Muscle layer of duodenum (tissue), 2 donors: Measurements from ENCODE around the gene RPUSD3.
A peak's percentile ranks its signal among the peaks of the same experiment; 100 is the strongest.
"Not testable (repeated sequence)": the region's sequence is repeated elsewhere in the genome, so short reads cannot be mapped to it uniquely, and the experiment has no call there.

Source experiments
- H3K27ac ChIP-seq: one replicate; pipeline ENCODE4 v1.7.0; 2013; ENCODE audit warnings: mild to moderate bottlenecking, low read length
- H3K27me3 ChIP-seq: one replicate; pipeline ENCODE4 v1.7.0; 2013; ENCODE audit warnings: low read depth, mild to moderate bottlenecking, control low read depth, low read length
- H3K36me3 ChIP-seq, 2 donors: one replicate each; pipeline ENCODE4 v1.7.0; 2013; ENCODE audit warnings: low read length in 2 of 2, control low read depth in 1 of 2, mild to moderate bottlenecking in 1 of 2; ENCODE audit not compliant: insufficient read depth in 2 of 2, control insufficient read depth in 1 of 2
- H3K4me1 ChIP-seq, 2 donors: one replicate each; pipeline ENCODE4 v1.7.0; 2013; ENCODE audit warnings: low read length in 2 of 2, mild to moderate bottlenecking in 2 of 2, control low read depth in 1 of 2, moderate library complexity in 1 of 2; ENCODE audit not compliant: insufficient read depth in 2 of 2, control insufficient read depth in 1 of 2
- H3K4me3 ChIP-seq, 2 donors: one replicate each; pipeline ENCODE4 v1.7.0; 2013; ENCODE audit warnings: low read length in 2 of 2, low read depth in 1 of 2, mild to moderate bottlenecking in 1 of 2
- H3K9me3 ChIP-seq, 2 donors: one replicate each; pipeline ENCODE4 v1.7.0; 2013; ENCODE audit warnings: low read length in 2 of 2, control low read depth in 1 of 2, mild to moderate bottlenecking in 1 of 2; ENCODE audit not compliant: control insufficient read depth in 1 of 2
- donor health status: healthy.

Gene RPUSD3

DNA sequence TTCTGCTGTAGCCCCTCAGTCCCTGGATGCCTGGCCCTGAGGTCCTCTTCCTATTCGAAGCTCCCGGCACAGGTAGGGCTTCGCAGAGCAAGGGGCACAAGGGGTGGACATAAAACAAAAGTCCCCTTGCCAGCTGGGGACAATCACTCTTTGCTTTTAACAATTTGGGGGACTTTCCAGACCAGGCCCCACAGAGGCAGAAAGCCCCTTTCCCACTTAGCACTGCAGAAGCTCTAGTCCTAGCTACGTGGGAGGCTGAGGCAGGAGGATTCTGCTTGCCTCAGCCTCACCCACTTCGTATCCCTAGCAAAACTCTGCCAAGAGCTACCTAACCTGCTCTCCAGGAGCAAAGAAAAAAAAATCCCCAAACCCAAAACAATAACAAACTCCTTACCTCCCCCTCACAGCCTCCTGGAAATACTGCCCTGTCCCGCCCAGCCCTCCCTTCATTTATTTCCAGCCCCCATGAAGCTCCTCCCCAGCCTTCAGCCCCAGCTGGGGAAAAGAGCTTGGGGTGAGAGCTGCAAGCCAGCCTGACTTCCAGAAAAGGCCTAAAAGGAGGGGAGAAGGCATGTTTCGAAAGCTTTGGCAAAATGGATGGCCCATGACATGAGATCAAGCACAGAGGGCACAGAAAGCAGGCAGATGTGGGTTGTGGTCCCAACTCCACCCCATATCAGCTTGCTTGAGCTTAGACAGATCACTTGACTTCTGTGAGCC is 36.2 kb upstream of the RPUSD3 start, which contains the start of gene CIDEC:
Gene CIDEC, minus strand, starts transcription at position 424 of the 720 bp plus-strand sequence. CDS start 1,767 bp downstream, outside the sequence.
- Histone ChIP-seq H3K27ac (no peak within 1 kb of the TSS), H3K36me3 (no peaks in the 10 kb centered on the region), H3K4me3 (no peak within 1 kb of the TSS), H3K4me1 (no peaks in the 10 kb centered on the region), H3K9me3 (no peaks in the 10 kb centered on the region), H3K27me3 (no peaks in the 10 kb centered on the region)

DNA sequence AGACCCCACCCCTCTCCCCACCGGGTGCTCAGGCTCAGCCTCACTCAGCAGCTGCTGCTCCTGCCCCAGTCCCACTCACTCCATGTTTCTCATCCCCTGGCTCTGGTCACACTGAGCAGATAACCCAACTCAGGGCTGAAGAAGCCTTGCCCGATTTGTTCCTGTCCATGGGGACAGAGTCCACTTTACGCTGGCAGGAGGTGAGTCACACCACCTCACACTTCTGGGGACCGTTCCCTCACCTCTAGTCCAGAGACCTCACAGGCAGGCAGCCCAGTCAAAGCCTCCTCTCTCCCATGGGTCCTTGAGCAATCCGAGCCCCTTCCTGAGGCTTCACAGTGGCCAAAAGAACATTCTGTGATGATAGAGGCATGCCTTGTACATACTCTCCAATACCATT is 34.9 kb upstream of the RPUSD3 start:
- H3K4me1 ChIP-seq, result no peaks in the 10 kb centered on the region
- H3K36me3 ChIP-seq, result no peaks in the 10 kb centered on the region
- no peak overlapping the region for H3K27ac ChIP-seq
- no peak overlapping the region for H3K4me3 ChIP-seq
- no peaks in the 10 kb centered on the region for H3K27me3 ChIP-seq
- no peaks in the 10 kb centered on the region for H3K9me3 ChIP-seq

DNA sequence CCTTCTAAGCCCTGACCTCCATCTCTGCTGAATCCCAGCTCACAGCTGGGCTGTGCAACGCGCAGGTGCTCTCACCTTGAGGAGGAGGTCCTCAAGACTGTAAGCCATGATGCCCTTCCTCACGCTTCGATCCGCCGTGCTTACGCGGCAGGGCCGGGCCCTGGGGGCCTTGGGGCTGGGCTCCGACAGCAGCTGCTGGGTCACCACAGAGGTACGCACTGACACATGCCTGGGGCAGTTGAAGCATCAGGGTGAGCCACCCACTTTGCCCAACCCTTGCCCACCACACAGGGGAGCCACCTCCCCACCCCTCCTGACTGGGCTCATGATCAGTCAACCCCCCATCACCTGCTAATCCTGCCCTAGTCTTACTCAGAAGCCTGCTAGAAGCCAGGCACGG is 33.2 kb upstream of the RPUSD3 start:
- Histone ChIP-seq H3K36me3 (no peaks in the 10 kb centered on the region), H3K27ac (no peak overlapping the region), H3K9me3 (no peaks in the 10 kb centered on the region), H3K4me3 (no peak overlapping the region), H3K4me1 (no peaks in the 10 kb centered on the region), H3K27me3 (no peaks in the 10 kb centered on the region)

DNA sequence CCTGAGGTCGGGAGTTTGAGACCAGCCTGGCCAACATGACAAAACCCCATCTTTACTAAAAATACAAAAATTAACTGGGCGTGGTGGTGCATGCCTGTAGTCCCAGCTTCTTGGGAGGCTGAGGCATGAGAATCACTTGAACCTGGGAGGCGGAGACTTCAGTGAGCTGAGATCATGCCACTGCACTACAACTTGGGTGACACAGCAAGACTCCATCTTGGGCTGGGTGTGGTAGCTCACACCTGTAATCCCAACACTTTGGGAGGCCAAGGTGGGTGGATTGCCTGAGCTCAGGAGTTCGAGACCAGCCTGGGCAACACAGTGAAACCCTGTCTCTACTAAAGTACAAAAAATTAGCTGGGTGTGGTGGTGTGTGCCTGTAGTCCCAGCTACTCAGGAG is 32.4 kb upstream of the RPUSD3 start:
- H3K27me3 ChIP-seq, H3K9me3 ChIP-seq, H3K27ac ChIP-seq, H3K36me3 ChIP-seq, H3K4me1 ChIP-seq, H3K4me3 ChIP-seq: not testable (repeated sequence)

DNA sequence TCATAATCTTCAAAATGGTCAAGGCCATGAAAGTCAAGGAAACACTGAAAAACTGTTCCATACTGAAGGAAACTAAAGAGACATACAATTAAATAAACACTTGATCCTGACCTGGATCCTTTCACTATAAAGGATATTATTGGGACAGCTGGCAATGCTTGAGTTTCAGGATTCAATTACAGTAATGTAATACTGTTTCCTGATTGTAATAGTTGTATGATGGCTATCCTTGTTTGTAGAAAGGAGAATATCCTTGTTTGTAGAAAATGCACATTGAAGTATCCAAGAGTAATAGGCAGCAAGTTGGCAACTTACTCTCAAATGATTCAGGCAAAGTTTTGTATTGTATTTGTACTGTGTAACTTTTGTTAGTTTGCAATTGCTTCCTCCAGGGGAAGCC is 31.6 kb upstream of the RPUSD3 start:
- Histone ChIP-seq H3K36me3 (no peaks in the 10 kb centered on the region), H3K27me3 (no peaks in the 10 kb centered on the region), H3K27ac (no peak overlapping the region), H3K4me1 (no peaks in the 10 kb centered on the region), H3K4me3 (no peak overlapping the region), H3K9me3 (no peaks in the 10 kb centered on the region)

DNA sequence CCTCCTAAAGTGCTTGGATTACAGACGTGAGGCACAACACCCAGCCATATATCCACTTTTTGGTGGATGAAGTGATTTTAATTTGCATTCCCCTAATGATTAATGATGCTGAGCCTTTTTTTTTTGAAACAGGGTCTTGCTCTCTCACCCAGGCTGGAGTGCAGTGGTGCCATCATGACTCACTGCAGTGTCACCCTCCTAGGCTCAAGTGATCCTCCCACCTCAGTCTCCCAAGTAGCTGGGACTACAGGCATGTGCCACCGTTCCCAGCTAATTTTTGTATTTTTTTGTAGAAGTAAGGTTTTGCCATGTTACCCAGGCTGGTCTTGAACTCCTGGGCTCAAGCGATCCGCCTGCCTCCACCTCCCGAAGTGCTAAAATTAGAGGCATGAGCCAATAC is 28.3 kb upstream of the RPUSD3 start:
- not testable (repeated sequence) for H3K36me3 ChIP-seq, H3K4me3 ChIP-seq, H3K27me3 ChIP-seq, H3K4me1 ChIP-seq, H3K27ac ChIP-seq, H3K9me3 ChIP-seq

DNA sequence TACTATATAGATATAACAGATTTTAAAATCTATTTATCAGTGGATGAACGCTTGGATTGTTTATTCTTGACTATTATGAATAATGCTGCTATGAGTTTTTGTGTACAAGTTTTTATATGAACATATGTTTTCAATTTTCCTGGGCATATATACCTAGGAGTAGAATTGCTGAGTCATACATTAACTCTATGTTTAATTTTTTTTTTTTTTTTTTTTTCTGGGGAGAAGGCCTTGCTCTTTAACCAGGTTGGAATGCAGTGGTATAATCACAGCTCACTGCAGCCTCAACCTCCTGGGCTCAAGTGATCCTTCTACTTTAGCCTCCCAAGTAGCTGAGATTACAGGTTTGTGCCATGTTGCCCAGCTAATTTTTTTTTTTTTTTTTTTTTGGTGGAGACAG is 27.2 kb upstream of the RPUSD3 start:
- Histone ChIP-seq H3K4me3 (no peak overlapping the region), H3K27me3 (no peaks in the 10 kb centered on the region), H3K36me3 (no peaks in the 10 kb centered on the region), H3K4me1 (peaks cover 0 to 3% of the 10 kb centered on the region in 2 donors), H3K27ac (no peak overlapping the region), H3K9me3 (no peaks in the 10 kb centered on the region)

DNA sequence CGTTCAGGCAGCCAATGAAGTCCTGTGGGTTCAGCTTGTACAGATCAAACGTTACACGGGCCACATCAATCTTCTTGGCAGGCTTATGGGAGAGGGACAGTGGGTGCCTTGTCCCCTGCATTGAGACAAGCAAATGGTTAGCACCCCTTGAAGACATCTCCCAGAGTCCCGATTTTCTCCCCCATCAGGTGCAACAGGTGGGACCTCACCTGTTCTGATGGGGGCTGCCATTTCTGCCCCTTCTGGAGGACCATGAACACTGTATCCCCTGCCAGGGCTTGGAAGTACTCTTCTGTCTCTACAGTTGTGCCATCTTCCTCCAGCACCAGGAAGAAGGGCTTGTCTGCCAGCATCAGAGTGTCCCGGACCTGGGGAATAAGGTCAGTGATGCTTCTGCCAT is 26.1 kb upstream of the RPUSD3 start:
- no peaks in the 10 kb centered on the region for H3K27me3 ChIP-seq
- H3K4me3 ChIP-seq, result no peak overlapping the region
- H3K4me1 ChIP-seq, result peaks cover 0 to 7% of the 10 kb centered on the region in 2 donors
- no peak overlapping the region for H3K27ac ChIP-seq
- no peaks in the 10 kb centered on the region for H3K36me3 ChIP-seq
- no peaks in the 10 kb centered on the region for H3K9me3 ChIP-seq

DNA sequence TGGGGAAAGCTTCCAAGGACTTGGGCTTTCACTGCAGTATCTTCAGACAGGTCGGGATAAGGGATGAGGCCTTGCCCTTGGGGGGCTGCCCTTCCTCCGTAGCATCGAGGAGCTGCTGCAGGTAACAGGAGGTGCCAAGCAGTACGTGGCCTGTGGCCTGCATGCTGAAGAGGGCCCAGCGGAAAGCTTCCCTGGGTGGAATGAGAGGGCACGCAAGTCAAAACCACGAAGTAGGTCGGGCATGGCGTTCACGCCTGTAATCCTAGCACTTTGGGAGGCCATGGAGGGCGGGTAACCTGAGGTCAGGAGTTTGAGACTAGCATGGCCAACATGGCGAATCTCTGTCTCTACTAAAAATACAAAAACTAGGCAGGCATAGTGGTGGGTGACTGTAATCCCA is 23.3 kb upstream of the RPUSD3 start:
- no peak overlapping the region for H3K4me3 ChIP-seq
- H3K27ac ChIP-seq, result peak overlapping the region; percentile 51
- no peaks in the 10 kb centered on the region for H3K9me3 ChIP-seq
- H3K36me3 ChIP-seq, result no peaks in the 10 kb centered on the region
- H3K27me3 ChIP-seq, result no peaks in the 10 kb centered on the region
- peaks cover 0 to 29% of the 10 kb centered on the region in 2 donors for H3K4me1 ChIP-seq

DNA sequence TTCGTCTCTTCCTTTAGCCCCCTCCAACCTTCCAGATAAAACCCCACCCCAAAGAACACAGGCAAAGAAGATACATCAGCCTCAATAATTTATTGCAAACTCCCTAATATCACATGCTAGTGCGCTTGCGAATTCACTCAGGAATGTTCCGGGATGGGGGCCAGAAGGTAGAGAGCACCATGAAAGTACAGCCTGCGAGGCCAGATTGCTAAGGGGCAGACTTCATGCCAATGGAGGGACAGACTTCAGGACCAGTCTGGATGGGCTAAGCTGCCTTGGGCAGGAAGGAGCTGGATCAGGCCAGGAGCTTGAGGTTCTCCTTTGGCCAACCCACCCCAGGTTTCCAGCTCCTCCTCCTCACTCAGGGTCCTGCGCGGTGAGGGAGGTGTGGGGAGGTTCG is 22.8 kb upstream of the RPUSD3 start:
- no peaks in the 10 kb centered on the region for H3K9me3 ChIP-seq
- H3K36me3 ChIP-seq, result no peaks in the 10 kb centered on the region
- H3K4me3 ChIP-seq, result no peak overlapping the region
- H3K4me1 ChIP-seq, result peaks cover 0 to 29% of the 10 kb centered on the region in 2 donors
- no peaks in the 10 kb centered on the region for H3K27me3 ChIP-seq
- H3K27ac ChIP-seq, result peak overlapping the region; percentile 51

DNA sequence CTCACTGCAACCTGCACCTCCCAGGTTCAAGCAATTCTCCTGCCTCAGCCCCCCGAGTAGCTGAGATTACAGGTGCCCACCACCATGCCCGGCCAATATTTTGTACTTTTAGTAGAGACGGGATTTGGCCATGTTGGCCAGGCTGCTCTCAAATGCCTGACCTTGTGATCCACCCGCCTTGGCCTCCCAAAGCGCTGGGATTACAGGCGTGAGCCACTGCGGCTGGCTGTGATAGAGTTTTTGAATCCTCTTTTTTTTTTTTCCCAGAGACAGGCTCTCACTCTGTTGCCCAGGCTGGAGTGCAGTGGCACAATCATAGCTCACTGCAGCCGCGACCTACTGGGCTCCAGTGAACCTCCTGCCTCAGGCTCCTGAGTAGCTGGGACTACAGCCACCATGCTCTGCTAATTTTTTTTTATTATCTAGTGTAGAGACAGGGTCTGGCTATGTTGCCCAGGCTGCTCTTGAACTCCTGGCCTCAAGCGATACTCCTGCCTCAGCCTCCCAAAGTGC is 21.4 kb upstream of the RPUSD3 start:
- H3K9me3 ChIP-seq, H3K27ac ChIP-seq, H3K36me3 ChIP-seq, H3K27me3 ChIP-seq, H3K4me3 ChIP-seq: not testable (repeated sequence)
- peaks cover 0 to 29% of the 10 kb centered on the region in 2 donors for H3K4me1 ChIP-seq
